Heart left ventricle (tissue), 16 donors: ENCODE data around the gene THBD. TPM values are rescaled to one million over a fixed set of nuclear protein-coding genes. Genes with fewer than 3 reads are reported as not detected.

Experiments used
- ATAC-seq, 4 donors: fragments of 200-7000 bp; cut with Tn5 transposase; one replicate each; pipeline ENCODE4 v1.9.1; 2020 to 2022; ENCODE audit warnings: moderate library complexity in 4 of 4, mild to moderate bottlenecking in 3 of 4, moderate number of reproducible peaks in 1 of 4
- DNase-seq, 5 donors: peaks; one replicate each; pipeline ENCODE4 v3.0.0-alpha.2; 2020
- H3K27ac ChIP-seq, 12 donors: fragments of 200-600 bp; sonication (generic) in 4 of 12; one replicate each; pipeline versions ENCODE4 v1.5.0 to v1.8.0; 2016 to 2022; ENCODE audit warnings: mild to moderate bottlenecking in 2 of 12
- H3K27me3 ChIP-seq, 9 donors: fragments of 200-600 bp; sonication (generic) in 2 of 9; one replicate each; pipeline versions ENCODE4 v1.5.1 to v1.8.0; 2016 to 2022; ENCODE audit warnings: mild to moderate bottlenecking in 3 of 9
- H3K36me3 ChIP-seq, 9 donors: fragments of 200-600 bp; sonication (generic) in 2 of 9; one replicate each; pipeline versions ENCODE4 v1.5.0 to v1.8.0; 2018 to 2022; ENCODE audit warnings: mild to moderate bottlenecking in 2 of 9
- H3K4me1 ChIP-seq, 12 donors: fragments of 200-600 bp; sonication (generic) in 4 of 12; one replicate each; pipeline versions ENCODE4 v1.5.0 to v1.8.0; 2016 to 2022; ENCODE audit warnings: mild to moderate bottlenecking in 3 of 12
- H3K4me3 ChIP-seq, 12 donors: fragments of 200-600 bp; sonication (generic) in 4 of 12; one replicate each; pipeline versions ENCODE4 v1.5.0 to v1.8.0; 2017 to 2022; ENCODE audit warnings: mild to moderate bottlenecking in 9 of 12, moderate library complexity in 4 of 12
- H3K9me3 ChIP-seq, 12 donors: fragments of 200-600 bp; sonication (generic) in 4 of 12; one replicate each; pipeline versions ENCODE4 v1.5.0 to v1.8.0; 2016 to 2022; ENCODE audit warnings: mild to moderate bottlenecking in 1 of 12
- CTCF ChIP-seq, 12 donors: fragments of 200-600 bp; sonication (generic) in 4 of 12; IDR thresholded peaks; one replicate each; pipeline versions ENCODE4 v1.5.0 to v1.8.0; 2018 to 2022; ENCODE audit warnings: antibody characterized with exemption in 12 of 12, mild to moderate bottlenecking in 5 of 12
- POLR2A ChIP-seq, 2 donors: fragments of 450-650 bp; IDR thresholded peaks; one replicate each; pipeline ENCODE4 v1.6.1; 2017; ENCODE audit warnings: antibody characterized with exemption in 2 of 2, mild to moderate bottlenecking in 2 of 2, moderate library complexity in 2 of 2
- WGBS, 4 donors: extraction: QIAGEN DNeasy Blood & Tissue Kit in 2 of 4; methylation state at CpG; one replicate each; pipeline versions ENCODE4 v1.1.5 to v1.1.7; 2013 to 2018; 5-methylcytosine and 5-hydroxymethylcytosine counted together
- intact Hi-C, 10 donors: fragments of 100-400 bp; cut with DNase I; formaldehyde crosslinking; loops; one replicate each; pipeline versions ENCODE4 v1.11.1 to v1.14.2; 2022
- polyA plus RNA-seq, 2 donors: library from polyadenylated mRNA; stranded (reverse); fragments of 200-250 nt; gene quantifications; one replicate each; pipeline ENCODE4 v1.2.3, GENCODE V29; 2013
- total RNA-seq, 9 donors: library from RNA; depleted of rRNA in 2 of 9; stranded (reverse); fragments of >200 nt in 2 of 9; fragmentation: NEBNext Ultra II Directional in 3 of 9; extraction: Animal tissue kit (Norgen Biotek cat#: 25700) in 3 of 9; gene quantifications; one replicate each; pipeline versions ENCODE4 v1.1.0 to v1.2.4, GENCODE V29; 2016 to 2023
- donor health status: ischemic (EF 13 %, LVEDD 7.1; RV severe dilation, severe dysfunction).
- donor health status: healthy with polysubstance abuse.
- donor health status: DM: no; HTN: yes; CAD: no.
- donor health status: DM: no; HTN: no; CAD: no.
- donor health status: ischemic (EF 25% LVEDD 6.9; RV normal size, moderate dysfunction).
- donor health status: ischemic (EF 25% LVEDD 5.7; RV mildly dilated, moderate dysfunction).
- donor health status: healthy.
- donor health status: DM: yes; HTN: yes; CAD: no.
- donor health status: ischemic (EF 35%, LVEDD 5.7; RV mildly dilated, moderate dysfunction).
- donor health status: nonischemic (EF 11% LVEDD 7.7; RV severe dilation, severe dysfunction).
- donor health status: DM: yes; HTN: yes; CAD: no.
- donor health status: PGD.
- donor health status: ischemic (EF 29% LVEDD 5.4; RV normal size, mild dysfunction).
- donor health status: nonischemic (EF 23%, LVEDD 6.1; RV moderate dilation, normal function).

Gene THBD
- total and polyA plus RNA-seq, 11 donors = 8.2 to 70.9 (median 19.9) TPM

GRCh38 chr20:23071996-23072395, 22.5 kb upstream of the THBD start:
- 87 to 91% (median 88%) methylated on average over 4 of the region's 4 CpGs for WGBS, 4 donors
- TF ChIP-seq CTCF (IDR thresholded peaks at IDR 0.05) (no peak), POLR2A (IDR thresholded peaks at IDR 0.05) (no peak)
- H3K27me3 ChIP-seq = no peaks in the 10 kb centered on the region
- no peaks in the 10 kb centered on the region for H3K36me3 ChIP-seq
- no peak overlapping the region for H3K27ac ChIP-seq
- no peak for ATAC-seq
- intact Hi-C loops = loop anchor here in 1 of 10 donors (5.0 kb wide), 1 partner anchor 175 kb away; no protein-coding TSS in a partner anchor
- H3K4me1 ChIP-seq = peaks cover 0 to 4% (median 0%) of the 10 kb centered on the region in 12 donors
- DNase-seq = no peak
- H3K9me3 ChIP-seq = no peaks in the 10 kb centered on the region
- no peak overlapping the region for H3K4me3 ChIP-seq

- H3K27me3 ChIP-seq = no peaks in the 10 kb centered on the region
- no peaks in the 10 kb centered on the region for H3K9me3 ChIP-seq
- no peak overlapping the region for H3K4me3 ChIP-seq
- ATAC-seq = no peak
- intact Hi-C loops = loop anchor here in 1 of 10 donors (5.0 kb wide), 1 partner anchor 176 kb away; no protein-coding TSS in a partner anchor
- no peak for TF ChIP-seq POLR2A (IDR thresholded peaks at IDR 0.05)
- no peak for TF ChIP-seq CTCF (IDR thresholded peaks at IDR 0.05)
- peaks cover 0 to 4% (median 0%) of the 10 kb centered on the region in 12 donors for H3K4me1 ChIP-seq
- no peak for DNase-seq
- H3K27ac ChIP-seq = no peak overlapping the region
- no peaks in the 10 kb centered on the region for H3K36me3 ChIP-seq
- 64 to 82% (median 81%) methylated on average over 3 of the region's 3 CpGs for WGBS, 4 donors
These were observed 21.9 kb upstream of the THBD start for GRCh38 chr20:23071398-23071797.

GRCh38 chr20:23069108-23069507, 19.6 kb upstream of the THBD start:
- Histone ChIP-seq H3K4me1 (peaks cover 0 to 4% (median 0%) of the 10 kb centered on the region in 12 donors), H3K36me3 (no peaks in the 10 kb centered on the region), H3K27me3 (no peaks in the 10 kb centered on the region), H3K4me3 (no peak overlapping the region), H3K9me3 (no peaks in the 10 kb centered on the region), H3K27ac (no peak overlapping the region)
- DNase-seq (no peak), ATAC-seq (no peak)
- intact Hi-C loops = no loop called here
- TF ChIP-seq CTCF (IDR thresholded peaks at IDR 0.05) = no peak
- TF ChIP-seq POLR2A (IDR thresholded peaks at IDR 0.05) = no peak
- WGBS, 4 donors = 93 to 94% (median 93%) methylated on average over 2 of the region's 2 CpGs

- Histone ChIP-seq H3K27me3 (no peaks in the 10 kb centered on the region), H3K4me3 (no peak overlapping the region), H3K27ac (no peak overlapping the region), H3K9me3 (no peaks in the 10 kb centered on the region), H3K4me1 (peaks cover 0 to 11% (median 5%) of the 10 kb centered on the region in 12 donors), H3K36me3 (no peaks in the 10 kb centered on the region)
- ATAC-seq (no peak), DNase-seq (no peak)
- intact Hi-C loops = no loop called here
- 92 to 100% (median 96%) methylated on average over 1 of the region's 1 CpG for WGBS, 4 donors
- no peak for TF ChIP-seq POLR2A (IDR thresholded peaks at IDR 0.05)
These were observed 18.8 kb upstream of the THBD start for GRCh38 chr20:23068283-23068682.

GRCh38 chr20:23066772-23067171, 17.3 kb upstream of the THBD start:
- 88 to 95% (median 91%) methylated on average over 3 of the region's 3 CpGs for WGBS, 4 donors
- Histone ChIP-seq H3K27me3 (no peaks in the 10 kb centered on the region), H3K4me3 (no peak overlapping the region), H3K9me3 (no peaks in the 10 kb centered on the region), H3K4me1 (peaks cover under 1 to 26% (median 17%) of the 10 kb centered on the region in 12 donors), H3K36me3 (no peaks in the 10 kb centered on the region), H3K27ac (no peak overlapping the region)
- no peak for TF ChIP-seq POLR2A (IDR thresholded peaks at IDR 0.05)
- TF ChIP-seq CTCF (IDR thresholded peaks at IDR 0.05) = no peak
- DNase-seq (no peak), ATAC-seq (no peak)
- intact Hi-C loops = no loop called here
